NB4 (cell line): ENCODE data around the gene TBC1D14.
"Not testable (repeated sequence)": the region's sequence is repeated elsewhere in the genome, so short reads cannot be mapped to it uniquely, and the experiment has no call there.

Experiments
- DNase-seq: peaks from one replicate; pipeline ENCODE4 v3.0.0; 2010; ENCODE audit warnings: low read depth
- H3K4me3 ChIP-seq: one replicate; pipeline ENCODE4 v1.5.1; 2011; ENCODE audit warnings: mild to moderate bottlenecking, low read depth, low read length, moderate library complexity
- CTCF ChIP-seq: IDR thresholded peaks from one replicate; pipeline ENCODE4 v1.5.1; 2012; ENCODE audit warnings: low read depth, low read length
- MAX ChIP-seq: IDR thresholded peaks from 2 replicates; pipeline ENCODE4 v1.6.1; 2011; ENCODE audit warnings: low read depth, low read length
- MYC ChIP-seq: IDR thresholded peaks from 2 replicates; pipeline ENCODE4 v1.6.1; 2011; ENCODE audit warnings: low read depth, low read length
- POLR2A ChIP-seq: IDR thresholded peaks from 2 replicates; pipeline ENCODE4 v1.6.1; 2011; ENCODE audit warnings: mild to moderate bottlenecking; ENCODE audit not compliant: insufficient read length; ENCODE audit errors: extremely low read depth

TBC1D14 gene

GRCh38 chr4:6907658-6908191 lies 1.9 kb upstream of the TBC1D14 start:
- H3K4me3 ChIP-seq, result no peak overlapping the region
- no peak for DNase-seq
- TF ChIP-seq MAX (no peak), CTCF (peak; percentile 29)

- no peak for DNase-seq
- peak overlapping the region; percentile 70 for H3K4me3 ChIP-seq
- no peak for TF ChIP-seq MAX
- no peak for TF ChIP-seq CTCF
- no peak for TF ChIP-seq POLR2A
Measured at GRCh38 chr4:6908432-6909112, 1.1 kb upstream of the TBC1D14 start.

GRCh38 chr4:6909970-6910339 lies 329 bp downstream of the TBC1D14 start:
- DNase-seq, result peak; percentile 76
- TF ChIP-seq MAX, result no peak
- peak; percentile 17; the same call in 1 of the 2 replicates for TF ChIP-seq MYC
- peak overlapping the region; percentile 70 for H3K4me3 ChIP-seq

GRCh38 chr4:6910340-6910959 lies 824 bp downstream of the TBC1D14 start:
- DNase-seq, result peak; percentile 56
- TF ChIP-seq POLR2A (no peak), CTCF (peak; percentile 22)
- peak overlapping the region; percentile 70 for H3K4me3 ChIP-seq

GRCh38 chr4:6910960-6911874 lies 1.6 kb downstream of the TBC1D14 start:
- H3K4me3 ChIP-seq, result peak overlapping the region; percentile 70
- TF ChIP-seq MAX (no peak), POLR2A (no peak), MYC (no peak), CTCF (no peak)
- no peak for DNase-seq

- DNase-seq, H3K4me3 ChIP-seq: not testable (repeated sequence)
Measured at GRCh38 chr4:6911917-6912316, 2.3 kb downstream of the TBC1D14 start.
